ENCODE data around the gene LETM1.

DNA sequence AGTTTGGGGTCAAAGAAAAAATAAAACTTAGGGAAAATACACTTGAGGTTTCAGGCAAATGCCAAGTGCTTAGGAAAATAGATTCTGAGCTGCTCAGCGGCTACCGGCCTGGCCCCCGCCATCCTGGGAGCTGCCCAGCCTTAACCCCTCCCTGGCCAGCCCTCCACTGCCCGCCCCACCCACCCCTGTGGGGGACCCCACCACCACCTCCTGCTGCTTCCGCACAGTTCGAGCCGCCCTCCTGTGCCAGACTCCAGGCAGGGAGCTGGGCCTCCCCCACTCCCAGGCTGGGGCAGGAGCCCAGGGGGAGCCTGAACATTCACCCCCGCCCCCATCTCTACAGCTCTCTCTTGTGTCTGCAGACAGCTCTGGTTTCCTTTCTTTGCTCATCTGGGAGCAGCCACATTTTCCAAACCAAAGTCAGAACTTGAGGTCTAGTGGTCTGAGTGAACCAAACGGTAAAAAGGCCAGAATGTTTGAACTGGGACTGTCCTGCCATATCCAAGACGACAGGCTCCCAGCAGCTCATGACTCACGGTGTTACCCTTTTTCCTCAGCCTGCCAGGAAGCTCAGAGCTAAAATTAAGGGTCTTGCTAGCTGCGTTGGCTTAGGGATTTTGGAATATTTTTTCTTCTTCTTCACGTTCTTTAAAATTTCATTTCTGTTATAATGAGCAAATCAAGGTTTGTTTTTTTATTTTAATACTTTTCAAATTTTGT, 67.5 kb downstream of the LETM1 start:
- TF ChIP-seq, protein P1, sequence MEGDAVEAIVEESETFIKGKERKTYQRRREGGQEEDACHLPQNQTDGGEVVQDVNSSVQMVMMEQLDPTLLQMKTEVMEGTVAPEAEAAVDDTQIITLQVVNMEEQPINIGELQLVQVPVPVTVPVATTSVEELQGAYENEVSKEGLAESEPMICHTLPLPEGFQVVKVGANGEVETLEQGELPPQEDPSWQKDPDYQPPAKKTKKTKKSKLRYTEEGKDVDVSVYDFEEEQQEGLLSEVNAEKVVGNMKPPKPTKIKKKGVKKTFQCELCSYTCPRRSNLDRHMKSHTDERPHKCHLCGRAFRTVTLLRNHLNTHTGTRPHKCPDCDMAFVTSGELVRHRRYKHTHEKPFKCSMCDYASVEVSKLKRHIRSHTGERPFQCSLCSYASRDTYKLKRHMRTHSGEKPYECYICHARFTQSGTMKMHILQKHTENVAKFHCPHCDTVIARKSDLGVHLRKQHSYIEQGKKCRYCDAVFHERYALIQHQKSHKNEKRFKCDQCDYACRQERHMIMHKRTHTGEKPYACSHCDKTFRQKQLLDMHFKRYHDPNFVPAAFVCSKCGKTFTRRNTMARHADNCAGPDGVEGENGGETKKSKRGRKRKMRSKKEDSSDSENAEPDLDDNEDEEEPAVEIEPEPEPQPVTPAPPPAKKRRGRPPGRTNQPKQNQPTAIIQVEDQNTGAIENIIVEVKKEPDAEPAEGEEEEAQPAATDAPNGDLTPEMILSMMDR (IDR thresholded peaks at IDR 0.05) = no peak
- no peak for TF ChIP-seq POLR2A (IDR thresholded peaks at IDR 0.05)
